ENCODE data around the gene SPATA13.
"Not testable (repeated sequence)": the region's sequence is repeated elsewhere in the genome, so short reads cannot be mapped to it uniquely, and the experiment has no call there.

Gene SPATA13

DNA sequence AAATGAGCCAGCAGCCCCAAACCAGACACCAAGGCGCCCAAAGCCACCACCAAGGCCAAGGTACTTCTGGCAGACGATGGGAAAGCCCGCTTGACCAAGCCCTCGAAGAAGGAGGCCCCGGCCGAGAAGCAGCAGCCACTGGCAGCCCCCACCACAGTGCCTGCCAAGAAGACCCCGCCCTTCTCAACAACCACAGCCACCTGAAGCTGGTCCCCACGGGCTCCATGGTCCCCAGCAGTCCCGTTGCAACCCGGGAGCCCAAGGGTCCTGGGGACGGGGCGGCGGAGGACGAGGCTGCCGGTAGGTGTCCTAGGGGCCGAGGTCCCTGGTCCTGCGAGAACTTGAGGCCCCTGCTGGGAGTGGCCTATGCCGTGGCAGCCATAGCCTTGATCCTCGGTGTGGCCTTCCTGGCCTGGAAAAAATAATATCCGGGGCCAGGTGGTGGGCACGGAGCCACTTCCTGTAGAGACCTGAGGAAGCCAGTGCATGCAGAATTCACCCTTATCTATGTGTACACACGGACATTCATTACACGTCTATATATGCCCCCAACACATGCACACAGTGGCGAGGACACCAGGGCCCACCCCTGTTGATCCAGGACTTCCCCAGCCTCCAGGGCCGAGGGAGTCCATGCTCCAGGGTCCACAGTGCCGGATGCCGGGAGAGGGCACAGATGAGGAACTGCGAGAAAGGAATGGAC lies 162.7 kb downstream of the SPATA13 start:
- DNase-seq = no peak

- DNase-seq = no peak
These were observed 163.2 kb downstream of the SPATA13 start for GRCh38 chr13:24323739-24324075.

GRCh38 chr13:24327598-24327997 lies 167.1 kb downstream of the SPATA13 start:
- not testable (repeated sequence) for DNase-seq

GRCh38 chr13:24328145-24328544 lies 167.6 kb downstream of the SPATA13 start:
- peak; percentile 40 for DNase-seq

DNA sequence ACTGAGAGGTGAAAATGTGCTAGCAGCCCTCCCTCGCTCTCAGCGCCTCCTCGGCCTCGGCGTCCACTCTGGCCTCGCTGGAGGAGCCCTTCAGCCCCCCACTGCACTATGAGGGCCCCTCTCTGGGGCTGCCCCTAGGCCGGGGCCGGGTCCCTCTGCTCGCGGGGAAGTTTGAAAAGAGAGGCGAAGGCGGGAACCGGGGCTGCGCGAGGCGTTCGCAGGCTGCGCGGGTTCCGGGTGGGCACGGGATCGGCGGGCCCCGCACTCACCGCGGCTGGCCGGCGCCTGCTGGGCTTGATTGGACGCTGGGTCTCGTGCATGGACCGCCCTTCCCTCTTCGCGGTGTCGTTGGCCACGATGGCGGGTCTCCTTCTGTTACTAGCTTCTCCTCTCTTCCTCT lies 178.2 kb downstream of the SPATA13 start:
- no peak for DNase-seq

DNA sequence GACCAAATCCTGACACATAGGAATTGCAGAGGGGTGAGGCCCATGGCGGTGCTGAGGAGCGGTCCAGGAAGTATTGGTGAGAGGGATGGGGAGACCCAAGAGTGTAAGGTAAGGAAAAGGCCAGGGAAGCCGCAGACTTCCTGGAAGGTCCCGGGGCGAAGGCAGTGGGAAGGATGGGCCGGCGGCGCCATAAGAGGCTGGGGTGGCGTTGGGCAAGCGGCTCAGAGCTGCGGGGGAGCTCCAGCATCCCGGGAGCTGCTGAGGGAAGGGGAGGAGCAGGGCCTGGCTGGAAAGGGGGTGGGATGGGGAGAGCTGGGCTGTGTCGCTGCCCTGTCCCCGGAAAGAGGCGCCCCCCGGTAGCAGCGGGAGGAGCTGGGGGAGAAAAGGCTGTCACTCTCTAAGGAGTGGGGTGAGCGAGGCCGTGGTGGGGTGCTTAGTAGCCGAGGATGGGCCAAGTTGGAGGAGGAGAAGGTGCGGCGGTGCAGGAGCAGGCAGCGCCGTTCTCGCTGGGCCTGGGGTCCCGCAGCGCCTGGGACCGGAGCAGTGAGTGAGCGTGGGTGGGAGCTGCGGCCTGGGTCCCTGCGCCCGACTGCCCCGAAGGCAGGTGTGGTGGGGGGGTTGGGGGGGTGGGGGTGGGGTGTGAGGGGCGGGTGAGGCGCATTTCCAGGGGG lies 179.6 kb downstream of the SPATA13 start:
- DNase-seq = no peak

GRCh38 chr13:24340608-24340955 lies 180.1 kb downstream of the SPATA13 start:
- DNase-seq = no peak

- DNase-seq = no peak
These were observed 180.9 kb downstream of the SPATA13 start for GRCh38 chr13:24341439-24341838.

- DNase-seq = no peak
These were observed 187.9 kb downstream of the SPATA13 start for GRCh38 chr13:24348385-24348784.

GRCh38 chr13:24348797-24349515 lies 188.4 kb downstream of the SPATA13 start:
- DNase-seq = no peak

- not testable (repeated sequence) for DNase-seq
These were observed 189.5 kb downstream of the SPATA13 start for GRCh38 chr13:24349778-24350664.

DNA sequence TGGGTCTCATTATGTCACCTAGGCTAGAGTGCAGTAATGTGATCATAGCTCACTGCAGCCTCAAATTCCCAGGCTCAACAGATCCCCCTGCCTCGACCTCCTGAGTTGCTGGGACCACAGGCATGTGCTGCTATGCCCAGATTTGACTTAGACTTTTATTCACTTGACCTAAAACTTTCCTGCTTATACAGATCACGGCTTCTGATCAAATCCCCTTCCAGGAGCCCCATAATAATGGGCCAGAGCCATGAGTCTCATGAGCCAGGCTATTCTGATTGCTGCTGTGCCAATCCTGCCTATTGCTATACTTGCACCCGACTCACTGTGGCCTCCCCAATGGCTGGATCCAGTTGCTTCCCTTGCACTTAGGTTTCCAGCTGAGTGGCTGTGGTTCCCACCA lies 190.9 kb downstream of the SPATA13 start:
- DNase-seq = no peak

- DNase-seq = no peak
These were observed 193.2 kb downstream of the SPATA13 start for GRCh38 chr13:24353736-24354135.

- no peak for DNase-seq
These were observed 194.6 kb downstream of the SPATA13 start for GRCh38 chr13:24355103-24355502.

DNA sequence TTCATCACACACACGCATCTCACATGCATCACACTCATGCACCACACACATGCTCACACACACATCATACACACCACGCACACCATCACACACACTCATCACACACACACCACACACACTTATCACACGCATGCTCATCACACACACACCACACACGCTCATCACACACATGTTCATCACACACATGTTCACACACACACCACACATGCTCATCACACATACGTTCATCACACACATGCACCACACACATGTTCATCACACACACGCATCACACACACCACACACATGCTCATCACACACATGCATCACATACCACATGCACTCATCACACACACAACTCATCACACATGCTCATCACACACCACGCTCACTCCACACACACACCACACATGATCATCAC lies 195.8 kb downstream of the SPATA13 start:
- DNase-seq = no peak
